Measurements from ENCODE around the gene HAUS5.
"Not testable (repeated sequence)": the region's sequence is repeated elsewhere in the genome, so short reads cannot be mapped to it uniquely, and the experiment has no call there.

The HAUS5 gene

DNA sequence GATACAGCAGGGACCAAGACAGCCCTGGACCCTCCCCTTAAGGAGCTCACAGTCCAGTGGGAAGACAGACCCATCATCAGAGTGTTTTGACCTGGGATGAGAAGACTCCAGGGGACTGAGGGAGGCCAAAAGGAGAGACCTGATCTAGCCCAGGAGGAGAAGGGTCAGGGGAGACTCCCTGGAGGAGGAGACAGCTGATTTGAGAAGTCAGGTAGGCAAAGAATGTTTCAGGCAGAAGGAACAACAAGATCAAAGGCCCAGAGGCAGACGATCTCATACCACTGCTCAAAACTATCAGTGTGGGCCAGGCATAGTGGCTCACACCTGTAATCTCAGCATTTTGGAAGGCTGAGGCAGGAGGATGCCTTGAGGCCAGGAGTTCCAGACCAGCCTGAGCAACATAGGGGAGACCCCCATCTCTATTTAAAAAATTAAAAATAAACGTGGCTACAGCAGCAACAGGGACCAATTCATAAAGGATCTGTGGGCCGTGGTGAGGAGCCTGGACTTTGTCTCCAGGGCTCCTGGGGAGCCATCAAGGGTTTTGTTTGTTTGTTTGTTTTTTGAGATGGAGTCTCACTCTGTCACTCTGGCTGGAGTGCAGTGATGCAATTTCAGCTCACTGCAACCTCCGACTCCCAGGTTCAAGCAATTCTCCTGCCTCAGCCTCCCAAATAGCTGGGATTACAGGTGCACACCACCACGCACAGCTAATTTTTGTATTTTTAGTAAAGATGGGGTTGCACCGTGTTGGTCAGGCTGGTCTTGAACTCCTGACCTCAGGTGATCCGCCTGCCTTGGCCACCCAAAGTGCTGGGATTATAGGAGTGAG lies 33.4 kb downstream of the HAUS5 start:
- Histone ChIP-seq H3K4me1 (ENCODE audit: control insufficient read depth in 5 of 5, insufficient read depth in 5 of 5, low read length in 5 of 5) (peaks cover 8 to 76% (median 49%) of the 10 kb centered on the region in 5 donors), H3K9me3 (ENCODE audit: control insufficient read depth in 5 of 5, low read length in 5 of 5) (no peaks in the 10 kb centered on the region), H3K4me3 (ENCODE audit: low read depth in 1 of 5, low read length in 5 of 5) (peak overlapping the region in 1 of 5 donors; percentile 67), H3K36me3 (ENCODE audit: control insufficient read depth in 5 of 5, insufficient read depth in 5 of 5, low read length in 5 of 5) (peaks cover 0 to 6% (median 3%) of the 10 kb centered on the region in 5 donors), H3K27ac (ENCODE audit: low read depth, low read length) (no peak overlapping the region), H3K9ac (ENCODE audit: low read length in 5 of 5) (no peak overlapping the region), H3K27me3 (ENCODE audit: control insufficient read depth in 5 of 5, insufficient read depth in 4 of 5, low read length in 5 of 5) (no peaks in the 10 kb centered on the region)

GRCh38 chr19:35648017-35648961 lies 35.8 kb downstream of the HAUS5 start, which contains the start of gene COX6B1:
COX6B1 (plus strand) TSS chr19:35648323; CDS start chr19:35651244, 2,921 bp downstream.
- H3K27ac ChIP-seq (ENCODE audit: low read depth, low read length) = peak within 1 kb of the TSS; percentile 84
- peak within 1 kb of the TSS; percentile 64 to 96 (median 91) for H3K4me3 ChIP-seq (ENCODE audit: low read depth in 1 of 5, low read length in 5 of 5)
- peaks cover 8 to 57% (median 43%) of the 10 kb centered on the region in 5 donors for H3K4me1 ChIP-seq (ENCODE audit: control insufficient read depth in 5 of 5, insufficient read depth in 5 of 5, low read length in 5 of 5)
- no peaks in the 10 kb centered on the region for H3K27me3 ChIP-seq (ENCODE audit: control insufficient read depth in 5 of 5, insufficient read depth in 4 of 5, low read length in 5 of 5)
- no peaks in the 10 kb centered on the region for H3K9me3 ChIP-seq (ENCODE audit: control insufficient read depth in 5 of 5, low read length in 5 of 5)
- peak within 1 kb of the TSS; percentile 83 to 98 (median 91) for H3K9ac ChIP-seq (ENCODE audit: low read length in 5 of 5)
- H3K36me3 ChIP-seq (ENCODE audit: control insufficient read depth in 5 of 5, insufficient read depth in 5 of 5, low read length in 5 of 5) = peaks cover 0 to 19% (median 12%) of the 10 kb centered on the region in 5 donors

- no peak overlapping the region for H3K4me3 ChIP-seq (ENCODE audit: low read depth in 1 of 5, low read length in 5 of 5)
- no peaks in the 10 kb centered on the region for H3K9me3 ChIP-seq (ENCODE audit: control insufficient read depth in 5 of 5, low read length in 5 of 5)
- H3K36me3 ChIP-seq (ENCODE audit: control insufficient read depth in 5 of 5, insufficient read depth in 5 of 5, low read length in 5 of 5) = peaks cover 3 to 40% (median 29%) of the 10 kb centered on the region in 5 donors
- no peak overlapping the region for H3K27ac ChIP-seq (ENCODE audit: low read depth, low read length)
- peaks cover 8 to 34% (median 21%) of the 10 kb centered on the region in 5 donors for H3K4me1 ChIP-seq (ENCODE audit: control insufficient read depth in 5 of 5, insufficient read depth in 5 of 5, low read length in 5 of 5)
- no peaks in the 10 kb centered on the region for H3K27me3 ChIP-seq (ENCODE audit: control insufficient read depth in 5 of 5, insufficient read depth in 4 of 5, low read length in 5 of 5)
- H3K9ac ChIP-seq (ENCODE audit: low read length in 5 of 5) = no peak overlapping the region
These were observed 38.0 kb downstream of the HAUS5 start for GRCh38 chr19:35650581-35650980.

DNA sequence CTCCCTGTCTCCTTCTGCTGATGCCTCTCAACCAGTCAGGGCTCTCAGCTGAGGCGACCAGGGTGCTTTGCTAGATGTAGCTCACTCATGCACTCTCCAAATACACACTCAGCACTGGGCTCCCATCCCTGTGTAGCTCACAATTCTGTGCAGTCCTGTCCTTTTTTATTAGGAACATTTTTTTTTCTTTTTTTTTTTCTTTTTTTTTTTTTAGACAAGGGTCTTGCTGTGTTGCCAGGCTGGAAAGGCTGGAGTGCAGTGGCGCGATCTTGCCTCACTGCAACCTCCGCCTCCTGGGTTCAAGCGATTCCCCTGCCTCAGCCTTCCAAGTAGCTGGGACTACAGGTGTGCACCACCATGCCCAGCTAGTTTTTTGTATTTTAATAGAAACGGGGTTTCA lies 42.3 kb downstream of the HAUS5 start:
- H3K4me3 ChIP-seq (ENCODE audit: low read depth in 1 of 5, low read length in 5 of 5); H3K4me1 ChIP-seq (ENCODE audit: control insufficient read depth in 5 of 5, insufficient read depth in 5 of 5, low read length in 5 of 5): not testable (repeated sequence)
- H3K36me3 ChIP-seq (ENCODE audit: control insufficient read depth in 5 of 5, insufficient read depth in 5 of 5, low read length in 5 of 5) = peaks cover 6 to 76% (median 57%) of the 10 kb centered on the region in 5 donors

GRCh38 chr19:35655600-35655999 lies 43.1 kb downstream of the HAUS5 start:
- H3K27ac ChIP-seq (ENCODE audit: low read depth, low read length) = no peak overlapping the region
- no peak overlapping the region for H3K4me3 ChIP-seq (ENCODE audit: low read depth in 1 of 5, low read length in 5 of 5)
- H3K9me3 ChIP-seq (ENCODE audit: control insufficient read depth in 5 of 5, low read length in 5 of 5) = no peaks in the 10 kb centered on the region
- peaks cover 0 to 3% (median 0%) of the 10 kb centered on the region in 5 donors for H3K4me1 ChIP-seq (ENCODE audit: control insufficient read depth in 5 of 5, insufficient read depth in 5 of 5, low read length in 5 of 5)
- no peak overlapping the region for H3K9ac ChIP-seq (ENCODE audit: low read length in 5 of 5)
- H3K27me3 ChIP-seq (ENCODE audit: control insufficient read depth in 5 of 5, insufficient read depth in 4 of 5, low read length in 5 of 5) = no peaks in the 10 kb centered on the region
- peaks cover 6 to 76% (median 60%) of the 10 kb centered on the region in 5 donors for H3K36me3 ChIP-seq (ENCODE audit: control insufficient read depth in 5 of 5, insufficient read depth in 5 of 5, low read length in 5 of 5)

More for the DNA sequence above, 42.3 kb downstream of the HAUS5 start:
- H3K9me3 ChIP-seq (ENCODE audit: control insufficient read depth in 5 of 5, low read length in 5 of 5); H3K9ac ChIP-seq (ENCODE audit: low read length in 5 of 5); H3K27ac ChIP-seq (ENCODE audit: low read depth, low read length); H3K27me3 ChIP-seq (ENCODE audit: control insufficient read depth in 5 of 5, insufficient read depth in 4 of 5, low read length in 5 of 5): not testable (repeated sequence)

- no peak overlapping the region for H3K27ac ChIP-seq (ENCODE audit: low read depth, low read length)
- H3K4me1 ChIP-seq (ENCODE audit: control insufficient read depth in 5 of 5, insufficient read depth in 5 of 5, low read length in 5 of 5) = peaks cover 0 to 4% (median 2%) of the 10 kb centered on the region in 5 donors
- H3K9me3 ChIP-seq (ENCODE audit: control insufficient read depth in 5 of 5, low read length in 5 of 5) = no peaks in the 10 kb centered on the region
- peaks cover 6 to 67% (median 59%) of the 10 kb centered on the region in 5 donors for H3K36me3 ChIP-seq (ENCODE audit: control insufficient read depth in 5 of 5, insufficient read depth in 5 of 5, low read length in 5 of 5)
- no peaks in the 10 kb centered on the region for H3K27me3 ChIP-seq (ENCODE audit: control insufficient read depth in 5 of 5, insufficient read depth in 4 of 5, low read length in 5 of 5)
- H3K9ac ChIP-seq (ENCODE audit: low read length in 5 of 5) = no peak overlapping the region
- no peak overlapping the region for H3K4me3 ChIP-seq (ENCODE audit: low read depth in 1 of 5, low read length in 5 of 5)
These were observed 44.2 kb downstream of the HAUS5 start for GRCh38 chr19:35656700-35657099.

GRCh38 chr19:35657904-35658700 lies 45.6 kb downstream of the HAUS5 start:
- Histone ChIP-seq H3K27ac (ENCODE audit: low read depth, low read length) (no peak overlapping the region), H3K27me3 (ENCODE audit: control insufficient read depth in 5 of 5, insufficient read depth in 4 of 5, low read length in 5 of 5) (no peaks in the 10 kb centered on the region), H3K36me3 (ENCODE audit: control insufficient read depth in 5 of 5, insufficient read depth in 5 of 5, low read length in 5 of 5) (peaks cover 6 to 63% (median 57%) of the 10 kb centered on the region in 5 donors), H3K9ac (ENCODE audit: low read length in 5 of 5) (no peak overlapping the region), H3K9me3 (ENCODE audit: control insufficient read depth in 5 of 5, low read length in 5 of 5) (no peaks in the 10 kb centered on the region), H3K4me3 (ENCODE audit: low read depth in 1 of 5, low read length in 5 of 5) (no peak overlapping the region), H3K4me1 (ENCODE audit: control insufficient read depth in 5 of 5, insufficient read depth in 5 of 5, low read length in 5 of 5) (peaks cover 0 to 4% (median 2%) of the 10 kb centered on the region in 5 donors)

- Histone ChIP-seq H3K4me3 (ENCODE audit: low read depth in 1 of 5, low read length in 5 of 5) (no peak overlapping the region), H3K4me1 (ENCODE audit: control insufficient read depth in 5 of 5, insufficient read depth in 5 of 5, low read length in 5 of 5) (peaks cover 0 to 4% (median 2%) of the 10 kb centered on the region in 5 donors), H3K27ac (ENCODE audit: low read depth, low read length) (no peak overlapping the region), H3K9ac (ENCODE audit: low read length in 5 of 5) (no peak overlapping the region), H3K9me3 (ENCODE audit: control insufficient read depth in 5 of 5, low read length in 5 of 5) (no peaks in the 10 kb centered on the region), H3K36me3 (ENCODE audit: control insufficient read depth in 5 of 5, insufficient read depth in 5 of 5, low read length in 5 of 5) (peaks cover 0 to 37% (median 34%) of the 10 kb centered on the region in 5 donors), H3K27me3 (ENCODE audit: control insufficient read depth in 5 of 5, insufficient read depth in 4 of 5, low read length in 5 of 5) (no peaks in the 10 kb centered on the region)
These were observed 49.4 kb downstream of the HAUS5 start for GRCh38 chr19:35661995-35662340.

DNA sequence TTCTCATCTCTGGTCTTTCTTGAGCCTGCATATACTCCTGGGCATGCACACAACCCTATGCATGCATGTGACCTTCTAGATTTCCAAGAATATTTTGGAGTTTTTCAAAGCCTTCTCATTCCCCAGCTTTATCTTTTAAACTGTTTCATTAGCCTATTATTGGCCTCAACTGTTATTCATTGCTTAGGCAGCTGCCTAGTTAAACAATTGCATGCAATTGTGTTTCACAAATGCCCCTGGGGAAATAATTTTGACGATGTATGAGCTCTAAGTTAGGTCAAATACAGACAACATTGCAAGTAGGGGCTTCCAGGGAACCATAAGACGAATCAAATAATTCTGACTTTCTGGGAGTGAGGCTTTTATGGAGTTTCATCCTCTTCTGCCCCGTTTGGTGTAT lies 51.4 kb downstream of the HAUS5 start:
- no peak overlapping the region for H3K9ac ChIP-seq (ENCODE audit: low read length in 5 of 5)
- H3K9me3 ChIP-seq (ENCODE audit: control insufficient read depth in 5 of 5, low read length in 5 of 5) = no peaks in the 10 kb centered on the region
- H3K4me1 ChIP-seq (ENCODE audit: control insufficient read depth in 5 of 5, insufficient read depth in 5 of 5, low read length in 5 of 5) = peaks cover 0 to 4% (median 2%) of the 10 kb centered on the region in 5 donors
- no peak overlapping the region for H3K4me3 ChIP-seq (ENCODE audit: low read depth in 1 of 5, low read length in 5 of 5)
- peaks cover 0 to 19% (median 13%) of the 10 kb centered on the region in 5 donors for H3K36me3 ChIP-seq (ENCODE audit: control insufficient read depth in 5 of 5, insufficient read depth in 5 of 5, low read length in 5 of 5)
- H3K27me3 ChIP-seq (ENCODE audit: control insufficient read depth in 5 of 5, insufficient read depth in 4 of 5, low read length in 5 of 5) = no peaks in the 10 kb centered on the region
- H3K27ac ChIP-seq (ENCODE audit: low read depth, low read length) = no peak overlapping the region

Measured in subcutaneous abdominal adipose tissue (tissue), 5 donors.